NB4 (cell line): ENCODE results near the gene OR6K3.

Source experiments
- DNase-seq: peaks from one replicate; pipeline ENCODE4 v3.0.0; 2010; ENCODE audit warnings: low read depth
- H3K4me3 ChIP-seq: one replicate; pipeline ENCODE4 v1.5.1; 2011; ENCODE audit warnings: mild to moderate bottlenecking, low read depth, low read length, moderate library complexity
- MYC ChIP-seq: IDR thresholded peaks from 2 replicates; pipeline ENCODE4 v1.6.1; 2011; ENCODE audit warnings: low read depth, low read length
- POLR2A ChIP-seq: IDR thresholded peaks from 2 replicates; pipeline ENCODE4 v1.6.1; 2011; ENCODE audit warnings: mild to moderate bottlenecking; ENCODE audit not compliant: insufficient read length; ENCODE audit errors: extremely low read depth
- TF ChIP-seq, protein P1 (sequence below): IDR thresholded peaks from one replicate; pipeline ENCODE4 v1.5.1; 2012; ENCODE audit warnings: low read depth, low read length
- TF ChIP-seq, protein P2 (sequence below): IDR thresholded peaks from 2 replicates; pipeline ENCODE4 v1.6.1; 2011; ENCODE audit warnings: low read depth, low read length

OR6K3 gene

DNA sequence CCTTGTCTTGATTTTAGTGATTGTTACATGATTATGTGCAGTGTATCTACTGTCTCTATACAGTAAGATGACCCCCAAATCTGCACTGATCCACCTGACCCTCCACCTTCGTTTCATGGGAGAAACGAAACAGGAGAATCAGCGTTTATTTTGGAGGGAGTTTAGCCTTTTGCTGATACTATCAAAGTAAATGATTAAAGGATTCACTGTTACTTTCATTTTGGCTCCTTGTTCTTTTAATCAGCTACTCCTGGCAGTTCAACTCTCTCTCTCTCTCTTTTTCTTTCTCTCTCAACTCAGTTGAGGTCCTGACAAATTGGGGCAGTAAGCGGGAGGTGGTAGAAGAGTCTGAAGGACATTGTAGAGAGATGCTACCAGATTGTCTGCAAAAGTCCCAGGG, 9.9 kb upstream of the OR6K3 start:
- H3K4me3 ChIP-seq, result no peak overlapping the region
- TF ChIP-seq, protein P1, sequence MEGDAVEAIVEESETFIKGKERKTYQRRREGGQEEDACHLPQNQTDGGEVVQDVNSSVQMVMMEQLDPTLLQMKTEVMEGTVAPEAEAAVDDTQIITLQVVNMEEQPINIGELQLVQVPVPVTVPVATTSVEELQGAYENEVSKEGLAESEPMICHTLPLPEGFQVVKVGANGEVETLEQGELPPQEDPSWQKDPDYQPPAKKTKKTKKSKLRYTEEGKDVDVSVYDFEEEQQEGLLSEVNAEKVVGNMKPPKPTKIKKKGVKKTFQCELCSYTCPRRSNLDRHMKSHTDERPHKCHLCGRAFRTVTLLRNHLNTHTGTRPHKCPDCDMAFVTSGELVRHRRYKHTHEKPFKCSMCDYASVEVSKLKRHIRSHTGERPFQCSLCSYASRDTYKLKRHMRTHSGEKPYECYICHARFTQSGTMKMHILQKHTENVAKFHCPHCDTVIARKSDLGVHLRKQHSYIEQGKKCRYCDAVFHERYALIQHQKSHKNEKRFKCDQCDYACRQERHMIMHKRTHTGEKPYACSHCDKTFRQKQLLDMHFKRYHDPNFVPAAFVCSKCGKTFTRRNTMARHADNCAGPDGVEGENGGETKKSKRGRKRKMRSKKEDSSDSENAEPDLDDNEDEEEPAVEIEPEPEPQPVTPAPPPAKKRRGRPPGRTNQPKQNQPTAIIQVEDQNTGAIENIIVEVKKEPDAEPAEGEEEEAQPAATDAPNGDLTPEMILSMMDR, result no peak
- TF ChIP-seq MYC, result no peak
- TF ChIP-seq POLR2A, result no peak
- TF ChIP-seq, protein P2, sequence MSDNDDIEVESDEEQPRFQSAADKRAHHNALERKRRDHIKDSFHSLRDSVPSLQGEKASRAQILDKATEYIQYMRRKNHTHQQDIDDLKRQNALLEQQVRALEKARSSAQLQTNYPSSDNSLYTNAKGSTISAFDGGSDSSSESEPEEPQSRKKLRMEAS, result no peak
- DNase-seq, result no peak

DNA sequence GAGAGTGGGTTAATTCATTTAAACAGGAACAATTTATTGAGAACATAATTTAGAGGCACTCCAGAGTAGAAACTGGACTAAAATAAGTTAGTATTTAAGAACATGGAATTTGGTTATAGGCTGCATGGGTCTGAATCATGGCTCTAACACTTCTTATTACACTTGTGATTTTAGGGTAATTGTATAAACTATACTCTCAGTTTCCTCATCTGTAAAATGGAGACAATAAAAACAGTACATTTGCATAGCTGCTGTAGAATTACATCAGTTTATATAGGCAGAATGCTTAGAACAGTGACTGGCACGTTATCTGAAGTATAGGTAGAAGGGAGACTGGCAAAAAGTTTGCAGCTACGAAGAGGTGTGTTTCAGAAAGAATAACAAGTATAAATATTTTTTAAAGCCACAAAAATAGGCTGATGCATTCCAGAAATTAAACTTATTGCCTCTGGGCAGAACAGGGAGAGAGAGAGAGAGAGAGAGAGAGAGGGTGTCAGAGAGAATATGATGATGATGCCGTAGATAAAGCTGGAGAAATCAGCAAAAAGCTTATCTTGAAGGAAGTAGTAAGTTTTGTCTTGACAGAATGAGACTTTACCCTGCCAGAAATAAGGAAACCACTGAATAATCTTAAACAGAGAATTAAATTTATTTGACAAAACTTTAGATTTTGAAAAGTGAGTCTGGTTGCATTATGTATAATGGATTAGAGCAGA, 8.1 kb upstream of the OR6K3 start:
- TF ChIP-seq MYC, result no peak
- TF ChIP-seq POLR2A, result no peak
- TF ChIP-seq, protein P2, result no peak
- TF ChIP-seq, protein P1, result no peak
- no peak overlapping the region for H3K4me3 ChIP-seq
- no peak for DNase-seq

DNA sequence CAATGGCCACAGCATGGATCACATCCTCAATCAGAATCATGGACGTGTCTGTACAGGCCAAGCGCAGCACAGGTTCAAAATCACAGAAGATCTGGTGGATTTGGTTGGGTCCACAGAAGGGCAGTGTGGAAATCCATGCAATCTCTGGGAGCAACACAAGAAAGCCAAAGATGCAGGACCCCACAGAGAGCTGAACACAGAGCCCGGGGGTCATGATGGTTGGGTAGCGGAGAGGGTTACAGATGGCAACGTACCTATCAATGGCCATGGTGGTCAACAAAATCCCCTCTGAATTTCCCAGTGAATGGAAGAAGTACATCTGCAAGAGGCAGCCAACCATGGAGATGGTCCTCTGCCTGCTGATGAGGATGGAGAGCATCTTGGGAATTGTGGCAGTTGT, 3.9 kb upstream of the OR6K3 start:
- no peak for TF ChIP-seq MYC
- TF ChIP-seq, protein P2, result no peak
- no peak overlapping the region for H3K4me3 ChIP-seq
- DNase-seq, result no peak

DNA sequence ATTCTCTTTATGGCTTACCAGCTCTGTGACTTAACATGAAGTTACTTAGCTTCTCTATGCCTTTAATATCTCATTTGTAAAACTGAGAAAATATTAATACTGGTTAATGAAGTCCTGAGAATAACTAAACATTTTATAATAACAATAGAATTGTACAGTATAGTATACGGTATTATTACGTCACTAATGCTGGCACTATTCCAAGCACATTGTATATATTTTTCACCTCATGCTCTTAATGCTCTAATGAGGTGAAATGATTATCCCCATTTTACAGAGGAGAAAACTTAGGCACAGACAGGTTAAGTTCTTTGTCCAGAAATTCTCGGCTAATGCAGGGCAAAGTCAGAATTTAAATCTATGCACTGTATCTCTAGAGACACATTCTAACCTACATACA, 856 bp downstream of the OR6K3 start:
- H3K4me3 ChIP-seq, result no peak overlapping the region
- DNase-seq, result no peak
- TF ChIP-seq POLR2A, result no peak
- TF ChIP-seq, protein P1, result no peak
- no peak for TF ChIP-seq MYC
- TF ChIP-seq, protein P2, result no peak

DNA sequence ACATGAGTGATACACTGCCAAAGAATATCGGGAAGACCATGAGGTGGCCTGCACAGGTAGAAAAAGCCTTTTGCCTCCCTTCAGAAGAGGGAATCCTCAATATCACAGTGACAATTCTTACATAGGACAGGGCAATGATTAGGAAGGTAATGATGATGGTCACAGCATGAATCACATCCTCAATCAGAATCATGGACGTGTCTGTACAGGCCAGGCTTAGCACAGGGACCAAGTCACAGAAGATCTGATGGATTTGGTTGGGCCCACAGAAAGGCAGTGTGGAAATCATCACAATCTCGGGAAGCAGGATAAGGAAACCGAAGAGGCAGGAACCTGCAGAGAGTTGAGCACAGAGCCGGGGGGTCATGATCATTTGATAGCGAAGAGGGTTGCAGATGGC, 3.2 kb downstream of the OR6K3 start:
- TF ChIP-seq, protein P2, result no peak
- TF ChIP-seq POLR2A, result no peak
- TF ChIP-seq MYC, result no peak
- TF ChIP-seq, protein P1, result no peak
- no peak overlapping the region for H3K4me3 ChIP-seq
- DNase-seq, result no peak

DNA sequence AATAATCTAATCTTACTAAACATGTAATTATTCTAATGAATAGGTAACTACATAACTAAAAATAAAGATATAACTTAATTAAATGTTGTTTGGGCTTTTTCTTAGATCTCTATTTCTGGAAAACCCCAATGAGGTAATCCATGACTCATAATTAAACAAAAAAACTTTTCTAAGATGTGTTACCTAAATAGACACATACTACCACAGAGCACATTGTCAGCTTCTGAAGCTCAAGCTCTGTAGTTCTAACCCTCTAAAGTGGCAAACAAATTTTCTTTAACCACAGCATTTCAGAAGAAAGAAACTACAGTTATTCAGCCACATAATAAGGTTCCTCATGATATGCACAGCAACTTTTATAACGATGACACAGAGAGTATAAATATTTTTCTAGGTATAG, 4.2 kb downstream of the OR6K3 start:
- TF ChIP-seq, protein P1, result no peak
- TF ChIP-seq MYC (no peak), POLR2A (no peak)
- TF ChIP-seq, protein P2, result no peak
- H3K4me3 ChIP-seq, result no peak overlapping the region
- DNase-seq, result no peak
